HG02763 (cell line): ENCODE data around the gene CCR5AS.
"Not testable (repeated sequence)": the region's sequence is repeated elsewhere in the genome, so short reads cannot be mapped to it uniquely, and the experiment has no call there.

Experiments
- ATAC-seq: cut with Tn5 transposase; IDR thresholded peaks from one replicate; pipeline ENCODE4 v1.9.1; 2021; ENCODE audit warnings: mild to moderate bottlenecking, moderate library complexity; ENCODE audit not compliant: unreplicated experiment

CCR5AS gene

DNA sequence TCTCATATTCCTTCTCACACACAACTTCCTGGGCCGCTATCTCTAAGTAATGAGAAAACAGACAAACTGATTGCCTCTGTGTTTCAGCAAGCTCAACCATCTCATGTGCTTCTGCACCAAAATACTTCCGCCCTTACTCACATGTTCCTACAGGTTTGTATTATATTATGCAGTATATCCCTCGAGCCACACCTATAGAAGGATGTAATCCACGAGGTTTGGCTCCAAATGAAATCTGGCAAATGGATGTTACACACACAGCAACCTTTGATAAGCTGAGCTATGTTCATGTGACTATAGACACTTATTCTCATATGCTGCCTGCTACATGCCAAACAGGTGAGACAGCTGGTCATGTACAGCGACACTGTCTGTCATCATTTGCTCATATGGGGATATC is 22.8 kb upstream of the CCR5AS start:
- ATAC-seq = no peak

DNA sequence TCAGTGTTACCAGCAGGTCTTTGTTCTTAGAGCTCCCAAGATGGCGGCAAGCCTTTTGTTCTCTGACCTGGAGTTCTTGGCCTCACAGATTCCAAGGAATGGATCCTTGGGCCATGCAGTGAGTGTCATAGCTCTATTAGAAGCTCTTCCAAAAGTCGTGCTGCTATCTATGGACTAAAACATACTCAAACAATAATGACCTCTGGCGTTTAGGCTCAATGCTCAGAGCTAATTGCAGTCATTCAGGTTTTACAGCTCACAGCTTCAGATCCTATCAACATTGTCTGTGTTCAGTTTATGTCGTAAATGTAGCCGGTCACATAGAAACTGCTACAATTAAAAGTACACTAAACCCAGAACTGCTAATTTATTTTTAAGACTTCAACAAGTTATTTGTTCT is 22.4 kb upstream of the CCR5AS start:
- no peak for ATAC-seq

- no peak for ATAC-seq
Observed at GRCh38 chr3:46427916-46428833, 21.3 kb upstream of the CCR5AS start.

DNA sequence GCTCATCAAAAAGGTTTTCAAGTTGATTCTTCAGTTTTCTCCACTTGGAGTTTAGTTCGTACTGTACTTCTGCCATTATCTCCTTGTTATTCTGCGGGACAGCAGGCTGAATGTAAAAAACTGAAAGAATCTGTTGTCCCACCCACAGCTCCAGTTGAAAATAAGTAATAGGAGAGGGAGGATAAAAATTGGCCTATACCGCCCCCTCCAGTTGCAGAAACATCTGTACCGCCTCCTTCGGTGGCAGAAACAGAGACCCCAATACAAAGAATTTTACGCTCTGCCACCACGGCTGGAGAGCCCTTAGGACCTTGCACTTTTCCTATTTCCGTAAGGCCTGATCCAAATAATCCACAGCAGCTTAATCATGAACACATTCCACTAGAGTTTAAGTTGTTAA is 20.5 kb upstream of the CCR5AS start:
- ATAC-seq = not testable (repeated sequence)

- ATAC-seq = not testable (repeated sequence)
Observed at GRCh38 chr3:46426476-46426875, 19.6 kb upstream of the CCR5AS start.

GRCh38 chr3:46423588-46423987 is 16.7 kb upstream of the CCR5AS start:
- ATAC-seq = no peak

GRCh38 chr3:46422617-46423016 is 15.8 kb upstream of the CCR5AS start:
- no peak for ATAC-seq

DNA sequence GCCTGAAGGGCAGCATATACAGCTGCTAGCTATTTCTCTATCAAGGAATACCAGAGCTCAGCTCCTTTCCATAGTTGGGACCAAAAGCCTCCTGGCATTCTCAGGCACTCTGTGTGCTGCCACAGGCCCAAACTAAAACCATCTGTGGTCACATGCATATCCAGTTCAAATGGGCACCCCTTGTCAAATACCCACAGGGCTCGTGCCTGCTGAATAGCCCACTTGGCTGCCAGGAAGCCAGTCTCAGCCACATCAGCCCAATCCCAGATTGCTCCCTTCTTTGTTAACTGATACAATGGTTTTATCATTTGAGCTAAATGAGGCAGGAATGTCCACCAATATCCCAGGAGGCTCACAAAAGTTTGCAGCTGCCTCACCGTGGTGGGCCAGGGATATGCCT is 14.1 kb upstream of the CCR5AS start:
- ATAC-seq = no peak

GRCh38 chr3:46419816-46420215 is 12.9 kb upstream of the CCR5AS start:
- ATAC-seq = no peak

DNA sequence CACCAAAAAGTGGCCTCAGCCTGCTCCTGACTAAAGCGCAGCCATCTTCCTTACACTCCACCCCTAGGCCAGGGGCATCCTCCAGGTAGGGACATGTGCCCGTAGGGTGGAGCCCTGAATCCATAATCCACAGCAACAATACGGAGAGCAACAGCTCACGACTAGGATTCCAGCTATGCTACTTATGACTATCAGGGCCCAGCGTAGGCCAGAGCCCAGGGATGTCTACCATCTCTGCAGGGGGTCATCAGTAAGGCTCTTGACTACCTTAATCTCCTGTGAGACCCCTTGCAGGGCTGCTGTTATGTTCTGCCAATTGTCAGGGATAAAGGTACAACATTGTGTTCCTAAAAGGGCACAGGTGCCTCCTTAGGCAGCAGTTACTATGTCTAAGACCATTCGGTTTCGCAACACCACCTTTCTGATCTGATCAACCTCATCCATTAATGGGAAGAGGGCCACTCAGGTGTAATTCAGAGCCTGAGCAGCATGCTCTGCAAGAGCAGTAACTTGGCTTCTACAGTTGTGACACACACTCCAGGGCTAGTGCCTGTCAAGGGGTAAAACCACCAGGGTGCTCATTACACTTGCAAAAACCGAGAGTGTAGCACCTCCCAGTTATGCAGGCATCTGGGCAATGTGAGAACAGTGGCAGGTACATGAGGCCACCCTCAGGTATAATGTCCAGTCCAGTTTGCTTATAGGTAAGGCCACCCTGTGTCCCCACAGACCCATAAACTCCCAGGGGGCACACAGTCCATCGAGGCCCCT is 11.2 kb upstream of the CCR5AS start:
- no peak for ATAC-seq

GRCh38 chr3:46416811-46417510 is 10.1 kb upstream of the CCR5AS start:
- ATAC-seq = no peak

DNA sequence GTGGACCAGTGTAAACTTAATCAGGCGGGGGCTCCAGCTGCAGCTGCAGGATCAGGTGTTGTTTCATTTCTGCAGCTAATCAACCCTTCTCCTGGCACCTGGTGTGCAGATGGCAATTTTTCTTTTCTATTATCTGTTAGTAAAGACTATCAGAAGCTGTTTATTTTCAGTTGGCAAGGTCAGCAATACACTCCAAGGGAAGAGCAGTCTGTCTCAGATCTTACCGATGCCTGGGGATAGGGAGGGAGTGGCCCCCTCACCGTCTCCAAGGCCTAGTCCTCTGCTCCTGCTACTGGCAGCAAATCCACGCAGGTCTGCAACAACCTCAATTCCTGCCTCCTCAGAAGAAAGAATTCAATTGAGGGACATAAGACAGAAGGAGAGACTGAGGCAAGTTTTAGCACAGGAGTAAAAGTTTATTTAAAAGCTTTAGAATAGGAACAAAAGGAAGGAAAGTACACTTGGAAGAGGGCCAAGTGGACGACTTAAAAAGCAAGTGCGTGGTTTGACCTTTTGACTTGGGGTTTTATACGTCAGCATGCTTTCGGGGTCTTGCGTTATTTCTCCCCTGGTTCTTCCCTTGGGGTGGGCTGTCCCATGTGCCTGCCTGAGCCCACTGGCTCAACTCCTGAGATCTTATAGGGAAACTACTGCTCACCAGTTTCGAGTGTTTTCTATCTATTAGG is 9.4 kb upstream of the CCR5AS start:
- no peak for ATAC-seq

DNA sequence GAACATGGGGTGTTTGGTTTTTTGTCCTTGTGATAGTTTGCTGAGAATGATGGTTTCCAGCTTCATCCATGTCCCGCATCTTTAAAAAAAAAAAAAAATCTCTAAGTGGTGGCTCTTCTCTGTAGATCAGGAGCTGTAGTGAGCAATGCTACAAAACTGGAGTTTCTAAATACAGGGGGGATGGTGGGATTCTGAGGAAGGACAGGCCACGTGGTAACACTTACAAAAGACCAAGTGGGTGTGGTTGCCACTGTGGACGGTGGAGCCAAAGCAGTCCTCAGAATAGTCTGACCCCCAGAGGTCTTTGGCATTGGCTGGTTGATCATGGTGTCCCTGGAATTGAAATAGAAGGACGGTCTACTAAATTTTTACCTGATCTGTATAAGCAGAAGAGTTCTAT is 7.9 kb upstream of the CCR5AS start:
- ATAC-seq = no peak

- ATAC-seq = no peak
Observed at GRCh38 chr3:46413951-46414350, 7.1 kb upstream of the CCR5AS start.

- ATAC-seq = no peak
Observed at GRCh38 chr3:46412786-46413298, 6.0 kb upstream of the CCR5AS start.

- ATAC-seq = no peak
Observed at GRCh38 chr3:46411271-46411670, 4.4 kb upstream of the CCR5AS start.

DNA sequence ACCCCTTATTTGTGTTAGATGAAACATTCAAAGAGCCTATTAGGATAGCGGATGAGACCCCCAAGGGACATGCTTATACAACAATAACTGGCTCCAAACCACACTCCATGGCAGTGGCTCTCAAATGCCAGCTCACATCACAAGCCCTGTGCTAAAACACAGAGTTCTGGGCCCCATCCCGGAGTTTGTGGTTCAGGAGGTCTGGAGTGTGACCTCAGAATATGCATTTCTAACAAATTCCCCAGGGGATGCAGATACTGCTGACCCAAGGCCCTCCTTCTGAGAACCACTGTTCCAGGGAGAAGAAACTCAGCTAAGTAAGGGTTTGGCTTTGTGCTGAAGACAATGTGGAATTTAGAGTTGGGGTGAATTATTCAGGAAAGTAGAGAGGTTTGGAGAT is 3.8 kb upstream of the CCR5AS start:
- ATAC-seq = no peak

- ATAC-seq = no peak
Observed at GRCh38 chr3:46409739-46410489, 3.0 kb upstream of the CCR5AS start.

DNA sequence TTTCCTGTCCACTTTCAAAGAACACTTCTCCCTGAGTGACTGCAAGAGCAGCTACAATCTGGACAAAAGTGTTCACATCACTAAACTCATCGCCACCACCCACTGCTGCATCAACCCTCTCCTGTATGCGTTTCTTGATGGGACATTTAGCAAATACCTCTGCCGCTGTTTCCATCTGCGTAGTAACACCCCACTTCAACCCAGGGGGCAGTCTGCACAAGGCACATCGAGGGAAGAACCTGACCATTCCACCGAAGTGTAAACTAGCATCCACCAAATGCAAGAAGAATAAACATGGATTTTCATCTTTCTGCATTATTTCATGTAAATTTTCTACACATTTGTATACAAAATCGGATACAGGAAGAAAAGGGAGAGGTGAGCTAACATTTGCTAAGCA is 2.0 kb upstream of the CCR5AS start:
- no peak for ATAC-seq

DNA sequence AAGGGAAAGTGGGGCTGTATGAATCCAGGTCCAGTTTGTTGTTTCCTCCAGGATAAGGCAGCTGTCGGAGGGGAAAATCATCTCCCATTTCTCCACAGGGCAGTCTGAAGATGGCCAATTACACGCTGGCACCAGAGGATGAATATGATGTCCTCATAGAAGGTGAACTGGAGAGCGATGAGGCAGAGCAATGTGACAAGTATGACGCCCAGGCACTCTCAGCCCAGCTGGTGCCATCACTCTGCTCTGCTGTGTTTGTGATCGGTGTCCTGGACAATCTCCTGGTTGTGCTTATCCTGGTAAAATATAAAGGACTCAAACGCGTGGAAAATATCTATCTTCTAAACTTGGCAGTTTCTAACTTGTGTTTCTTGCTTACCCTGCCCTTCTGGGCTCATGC is 1.1 kb upstream of the CCR5AS start:
- no peak for ATAC-seq
